HepG2 (cell line): Measurements from ENCODE around the gene RANBP3. TPM values are rescaled to one million over a fixed set of nuclear protein-coding genes. Genes with fewer than 3 reads are reported as not detected.

ENCODE experiments used
- CC2D1A ChIP-seq: sonication (generic); formaldehyde crosslinking; IDR thresholded peaks from 2 replicates; pipeline ENCODE4 v1.8.1; 2023; ENCODE audit warnings: mild to moderate bottlenecking, missing genetic modification reagents
- DPF2 ChIP-seq: sonication (generic); formaldehyde crosslinking; IDR thresholded peaks from 2 replicates; pipeline ENCODE4 v1.4.0; 2020; ENCODE audit warnings: mild to moderate bottlenecking, low read depth, missing genetic modification reagents, borderline replicate concordance
- ELF1 ChIP-seq: sonication (generic); formaldehyde crosslinking; IDR thresholded peaks from 2 replicates; pipeline ENCODE4 v1.4.0; 2020; ENCODE audit warnings: missing genetic modification reagents
- ERF ChIP-seq: IDR thresholded peaks from 2 replicates; pipeline ENCODE4 v1.6.1; 2018; ENCODE audit warnings: missing biosample characterization, missing genetic modification reagents
- HDAC1 ChIP-seq: sonication (generic); formaldehyde crosslinking; IDR thresholded peaks from 2 replicates; pipeline ENCODE4 v1.5.1; 2020; ENCODE audit warnings: mild to moderate bottlenecking, missing genetic modification reagents
- KDM2A ChIP-seq: sonication (generic); formaldehyde crosslinking; IDR thresholded peaks from 2 replicates; pipeline ENCODE4 v1.4.0; 2020; ENCODE audit warnings: low read depth, missing genetic modification reagents, borderline replicate concordance
- PITX1 ChIP-seq: sonication (generic); formaldehyde crosslinking; IDR thresholded peaks from 2 replicates; pipeline ENCODE4 v1.5.1; 2020; ENCODE audit warnings: mild to moderate bottlenecking, missing genetic modification reagents
- POLR2A ChIP-seq, 2 experiments: IDR thresholded peaks; 2 replicates each; pipeline ENCODE4 v1.6.1; 2011; ENCODE audit warnings: low read depth in 2 of 2, low read length in 2 of 2, mild to moderate bottlenecking in 1 of 2, moderate library complexity in 1 of 2; ENCODE audit not compliant: insufficient read depth in 1 of 2
- RAD21 ChIP-seq: fragments of 450-650 bp; formaldehyde crosslinking; IDR thresholded peaks from 2 replicates; pipeline ENCODE4 v1.5.0; 2020; ENCODE audit warnings: mild to moderate bottlenecking
- TBX2 ChIP-seq: sonication (generic); formaldehyde crosslinking; IDR thresholded peaks from 2 replicates; pipeline ENCODE4 v1.5.0; 2020; ENCODE audit warnings: missing genetic modification reagents, mild to moderate bottlenecking, borderline replicate concordance
- ZBTB7A ChIP-seq: sonication (generic); formaldehyde crosslinking; IDR thresholded peaks from 2 replicates; pipeline ENCODE4 v1.8.0; 2022; ENCODE audit warnings: mild to moderate bottlenecking, missing genetic modification reagents
- ZNF326 ChIP-seq: sonication (generic); formaldehyde crosslinking; IDR thresholded peaks from 2 replicates; pipeline ENCODE4 v1.4.0; 2020; ENCODE audit warnings: missing genetic modification reagents, borderline replicate concordance
- ZNF350 ChIP-seq: sonication (generic); formaldehyde crosslinking; IDR thresholded peaks from 2 replicates; pipeline ENCODE4 v1.4.0; 2020; ENCODE audit warnings: mild to moderate bottlenecking, low read depth, missing genetic modification reagents, borderline replicate concordance
- ZNF572 ChIP-seq: sonication (generic); formaldehyde crosslinking; IDR thresholded peaks from 2 replicates; pipeline ENCODE4 v1.5.1; 2020; ENCODE audit warnings: mild to moderate bottlenecking, missing genetic modification reagents
- polyA plus RNA-seq, 8 experiments: library from polyadenylated mRNA; depleted of rRNA in 3 of 8; stranded (reverse) in 7 of 8; unstranded in 1 of 8; fragments of >200 nt; fragmentation: Illumina TruSeq in 4 of 8; extraction: Trizol in 4 of 8; gene quantifications; 2 replicates each; pipeline versions ENCODE4 v1.2.1 to v1.2.3, GENCODE V29; 2011 to 2016; ENCODE audit warnings: low read depth in 4 of 8, missing spikeins in 1 of 8, mixed read lengths in 1 of 8; ENCODE audit not compliant: insufficient read depth in 1 of 8
- total RNA-seq, 5 experiments: library from RNA; depleted of rRNA; stranded (reverse); fragments of >200 nt; fragmentation: Illumina TruSeq; extraction: Trizol; gene quantifications; 2 replicates each; pipeline ENCODE4 v1.2.3, GENCODE V29; 2016; ENCODE audit warnings: low read depth in 1 of 5
- TF ChIP-seq, protein P1 (sequence below): sonication (generic); formaldehyde crosslinking; IDR thresholded peaks from 2 replicates; pipeline ENCODE4 v1.4.0; 2020; ENCODE audit warnings: low read depth, mild to moderate bottlenecking, missing genetic modification reagents
- TF ChIP-seq, protein P2 (sequence below): sonication (generic); formaldehyde crosslinking; IDR thresholded peaks from 2 replicates; pipeline ENCODE4 v1.4.0; 2020; ENCODE audit warnings: missing genetic modification reagents, borderline replicate concordance
- TF ChIP-seq, protein P3 (sequence below): sonication (generic); formaldehyde crosslinking; IDR thresholded peaks from 2 replicates; pipeline ENCODE4 v1.4.0; 2020; ENCODE audit warnings: missing genetic modification reagents
- TF ChIP-seq, protein P4 (sequence below), 2 experiments: sonication (generic) in 1 of 2; formaldehyde crosslinking in 1 of 2; IDR thresholded peaks; 2 replicates each; pipeline versions ENCODE4 v1.4.0 to v1.6.1; 2018 to 2020; ENCODE audit warnings: missing genetic modification reagents in 2 of 2, borderline replicate concordance in 1 of 2, low read depth in 1 of 2, mild to moderate bottlenecking in 1 of 2, missing biosample characterization in 1 of 2

RANBP3 gene
- total and polyA plus RNA-seq, 2 of the 13 experiments (the other 11 are each of a cell fraction or from before 2014, with no cell fraction given), result 39.5 to 149 TPM

DNA sequence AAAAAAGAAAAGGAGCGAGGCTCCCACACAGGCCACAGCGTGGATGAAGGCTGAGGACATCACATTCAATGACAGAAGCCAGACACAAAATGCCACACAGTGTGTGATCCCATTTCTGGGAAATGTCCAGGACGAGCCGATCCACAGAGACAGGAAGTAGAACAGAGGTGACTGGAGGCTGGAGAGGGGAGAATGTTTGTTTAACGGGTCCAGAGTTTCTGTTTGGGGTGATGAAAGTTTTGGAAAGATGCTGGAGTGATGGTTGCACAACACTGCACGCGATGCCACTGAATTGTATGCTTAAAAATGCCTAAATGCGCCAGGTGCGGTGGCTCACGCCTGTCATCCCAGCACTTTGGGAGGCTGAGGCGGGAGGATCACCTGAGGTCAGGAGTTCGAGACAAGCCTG is 107.0 kb downstream of the RANBP3 start (continued):
- TF ChIP-seq DPF2 (peak; percentile 97), PITX1 (CRISPR knock-in tag) (peak; percentile 88), CC2D1A (no peak), KDM2A (CRISPR knock-in tag) (peak; percentile 86), TBX2 (CRISPR knock-in tag) (peak; percentile 95), ZNF572 (CRISPR knock-in tag) (0 out of 2 replicates have a peak, but pooled peaks have one; percentile 38), HDAC1 (peak; percentile 86), ZNF326 (CRISPR knock-in tag) (no peak), ZBTB7A (CRISPR knock-in tag) (peak; percentile 63; the same call in 1 of the 2 replicates), ZNF350 (CRISPR knock-in tag) (peak; percentile 88), ELF1 (CRISPR knock-in tag) (peak; percentile 87), ERF (CRISPR knock-in tag) (peak; percentile 92), POLR2A (IDR thresholded peaks at IDR 0.05; ENCODE audit: insufficient read depth in 1 of 2, low read depth in 2 of 2, low read length in 2 of 2) (peak; percentile 55 to 56; a peak in 2 of 4 replicates), RAD21 (CRISPR knock-in tag) (peak; percentile 47; the same call in 1 of the 2 replicates)
- TF ChIP-seq, protein P1, sequence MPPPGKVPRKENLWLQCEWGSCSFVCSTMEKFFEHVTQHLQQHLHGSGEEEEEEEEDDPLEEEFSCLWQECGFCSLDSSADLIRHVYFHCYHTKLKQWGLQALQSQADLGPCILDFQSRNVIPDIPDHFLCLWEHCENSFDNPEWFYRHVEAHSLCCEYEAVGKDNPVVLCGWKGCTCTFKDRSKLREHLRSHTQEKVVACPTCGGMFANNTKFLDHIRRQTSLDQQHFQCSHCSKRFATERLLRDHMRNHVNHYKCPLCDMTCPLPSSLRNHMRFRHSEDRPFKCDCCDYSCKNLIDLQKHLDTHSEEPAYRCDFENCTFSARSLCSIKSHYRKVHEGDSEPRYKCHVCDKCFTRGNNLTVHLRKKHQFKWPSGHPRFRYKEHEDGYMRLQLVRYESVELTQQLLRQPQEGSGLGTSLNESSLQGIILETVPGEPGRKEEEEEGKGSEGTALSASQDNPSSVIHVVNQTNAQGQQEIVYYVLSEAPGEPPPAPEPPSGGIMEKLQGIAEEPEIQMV (CRISPR knock-in tag), result peak; percentile 80; the same call in 1 of the 2 replicates
- TF ChIP-seq, protein P2, sequence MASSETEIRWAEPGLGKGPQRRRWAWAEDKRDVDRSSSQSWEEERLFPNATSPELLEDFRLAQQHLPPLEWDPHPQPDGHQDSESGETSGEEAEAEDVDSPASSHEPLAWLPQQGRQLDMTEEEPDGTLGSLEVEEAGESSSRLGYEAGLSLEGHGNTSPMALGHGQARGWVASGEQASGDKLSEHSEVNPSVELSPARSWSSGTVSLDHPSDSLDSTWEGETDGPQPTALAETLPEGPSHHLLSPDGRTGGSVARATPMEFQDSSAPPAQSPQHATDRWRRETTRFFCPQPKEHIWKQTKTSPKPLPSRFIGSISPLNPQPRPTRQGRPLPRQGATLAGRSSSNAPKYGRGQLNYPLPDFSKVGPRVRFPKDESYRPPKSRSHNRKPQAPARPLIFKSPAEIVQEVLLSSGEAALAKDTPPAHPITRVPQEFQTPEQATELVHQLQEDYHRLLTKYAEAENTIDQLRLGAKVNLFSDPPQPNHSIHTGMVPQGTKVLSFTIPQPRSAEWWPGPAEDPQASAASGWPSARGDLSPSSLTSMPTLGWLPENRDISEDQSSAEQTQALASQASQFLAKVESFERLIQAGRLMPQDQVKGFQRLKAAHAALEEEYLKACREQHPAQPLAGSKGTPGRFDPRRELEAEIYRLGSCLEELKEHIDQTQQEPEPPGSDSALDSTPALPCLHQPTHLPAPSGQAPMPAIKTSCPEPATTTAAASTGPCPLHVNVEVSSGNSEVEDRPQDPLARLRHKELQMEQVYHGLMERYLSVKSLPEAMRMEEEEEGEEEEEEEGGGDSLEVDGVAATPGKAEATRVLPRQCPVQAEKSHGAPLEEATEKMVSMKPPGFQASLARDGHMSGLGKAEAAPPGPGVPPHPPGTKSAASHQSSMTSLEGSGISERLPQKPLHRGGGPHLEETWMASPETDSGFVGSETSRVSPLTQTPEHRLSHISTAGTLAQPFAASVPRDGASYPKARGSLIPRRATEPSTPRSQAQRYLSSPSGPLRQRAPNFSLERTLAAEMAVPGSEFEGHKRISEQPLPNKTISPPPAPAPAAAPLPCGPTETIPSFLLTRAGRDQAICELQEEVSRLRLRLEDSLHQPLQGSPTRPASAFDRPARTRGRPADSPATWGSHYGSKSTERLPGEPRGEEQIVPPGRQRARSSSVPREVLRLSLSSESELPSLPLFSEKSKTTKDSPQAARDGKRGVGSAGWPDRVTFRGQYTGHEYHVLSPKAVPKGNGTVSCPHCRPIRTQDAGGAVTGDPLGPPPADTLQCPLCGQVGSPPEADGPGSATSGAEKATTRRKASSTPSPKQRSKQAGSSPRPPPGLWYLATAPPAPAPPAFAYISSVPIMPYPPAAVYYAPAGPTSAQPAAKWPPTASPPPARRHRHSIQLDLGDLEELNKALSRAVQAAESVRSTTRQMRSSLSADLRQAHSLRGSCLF, result no peak
- TF ChIP-seq, protein P3, sequence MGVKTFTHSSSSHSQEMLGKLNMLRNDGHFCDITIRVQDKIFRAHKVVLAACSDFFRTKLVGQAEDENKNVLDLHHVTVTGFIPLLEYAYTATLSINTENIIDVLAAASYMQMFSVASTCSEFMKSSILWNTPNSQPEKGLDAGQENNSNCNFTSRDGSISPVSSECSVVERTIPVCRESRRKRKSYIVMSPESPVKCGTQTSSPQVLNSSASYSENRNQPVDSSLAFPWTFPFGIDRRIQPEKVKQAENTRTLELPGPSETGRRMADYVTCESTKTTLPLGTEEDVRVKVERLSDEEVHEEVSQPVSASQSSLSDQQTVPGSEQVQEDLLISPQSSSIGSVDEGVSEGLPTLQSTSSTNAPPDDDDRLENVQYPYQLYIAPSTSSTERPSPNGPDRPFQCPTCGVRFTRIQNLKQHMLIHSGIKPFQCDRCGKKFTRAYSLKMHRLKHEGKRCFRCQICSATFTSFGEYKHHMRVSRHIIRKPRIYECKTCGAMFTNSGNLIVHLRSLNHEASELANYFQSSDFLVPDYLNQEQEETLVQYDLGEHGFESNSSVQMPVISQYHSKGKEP, result peak; percentile 73; the same call in 1 of the 2 replicates
- TF ChIP-seq, protein P4, sequence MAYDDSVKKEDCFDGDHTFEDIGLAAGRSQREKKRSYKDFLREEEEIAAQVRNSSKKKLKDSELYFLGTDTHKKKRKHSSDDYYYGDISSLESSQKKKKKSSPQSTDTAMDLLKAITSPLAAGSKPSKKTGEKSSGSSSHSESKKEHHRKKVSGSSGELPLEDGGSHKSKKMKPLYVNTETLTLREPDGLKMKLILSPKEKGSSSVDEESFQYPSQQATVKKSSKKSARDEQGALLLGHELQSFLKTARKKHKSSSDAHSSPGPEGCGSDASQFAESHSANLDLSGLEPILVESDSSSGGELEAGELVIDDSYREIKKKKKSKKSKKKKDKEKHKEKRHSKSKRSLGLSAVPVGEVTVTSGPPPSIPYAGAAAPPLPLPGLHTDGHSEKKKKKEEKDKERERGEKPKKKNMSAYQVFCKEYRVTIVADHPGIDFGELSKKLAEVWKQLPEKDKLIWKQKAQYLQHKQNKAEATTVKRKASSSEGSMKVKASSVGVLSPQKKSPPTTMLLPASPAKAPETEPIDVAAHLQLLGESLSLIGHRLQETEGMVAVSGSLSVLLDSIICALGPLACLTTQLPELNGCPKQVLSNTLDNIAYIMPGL (CRISPR knock-in tag; IDR thresholded peaks at IDR 0.05; ENCODE audit: borderline replicate concordance in 1 of 2, low read depth in 1 of 2), result peak; percentile 28 to 58; a peak in 1 of 4 replicates
